Erythroblast (primary cell): ENCODE results near the gene ZC3H8.
"Not testable (repeated sequence)": the region's sequence is repeated elsewhere in the genome, so short reads cannot be mapped to it uniquely, and the experiment has no call there.

Source experiments
- DNase-seq, 2 experiments: peaks; one replicate each; lab custom pipeline; 2025; lab: John Stamatoyannopoulos, UW
- GATA1 ChIP-seq: IDR thresholded peaks from 2 replicates; pipeline ENCODE4 v1.6.1; 2011; ENCODE audit warnings: low read depth, mild to moderate bottlenecking, control low read depth, low read length, moderate library complexity
- POLR2A ChIP-seq: IDR thresholded peaks from 2 replicates; pipeline ENCODE4 v1.6.1; 2011; ENCODE audit warnings: mild to moderate bottlenecking, low read length

Gene ZC3H8

DNA sequence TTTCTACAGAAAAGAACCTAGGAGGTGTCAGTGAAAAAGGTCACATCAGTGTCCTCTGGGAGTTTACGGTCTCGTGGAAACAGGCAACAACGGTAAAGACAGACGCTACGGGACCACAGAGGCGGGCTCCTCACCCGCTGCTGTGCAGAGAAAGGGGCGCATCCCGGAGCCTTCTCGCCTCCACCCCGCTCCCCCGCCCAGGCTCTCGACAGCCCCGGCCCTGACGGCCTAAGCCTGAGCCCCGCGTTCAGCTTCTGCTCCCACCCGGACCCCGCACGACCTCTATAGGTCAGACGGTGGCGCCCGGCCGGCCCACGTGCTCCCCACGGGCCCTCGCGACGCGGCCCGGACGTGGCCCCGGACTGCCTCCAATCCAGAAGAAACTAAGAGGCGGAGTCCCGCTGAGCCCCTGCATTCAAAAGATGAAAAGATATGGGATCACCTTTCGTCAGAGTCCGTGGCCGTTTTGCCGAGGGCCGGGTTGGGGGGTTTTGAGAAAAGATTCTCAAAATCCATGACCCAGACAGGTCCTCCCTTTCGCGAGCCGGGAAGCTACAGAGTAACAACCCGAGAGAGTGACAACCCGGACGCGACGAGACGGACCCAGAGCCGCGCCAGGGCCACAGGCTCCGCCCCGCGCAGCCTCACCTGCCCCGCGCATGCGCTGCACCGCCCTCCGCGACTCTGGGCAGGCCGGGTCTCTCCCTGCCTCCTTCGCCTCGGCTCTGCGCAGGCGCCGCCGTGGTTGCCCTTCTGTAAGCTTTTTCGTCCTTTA is at the start of gene ZC3H8:
Gene ZC3H8 (minus strand): TSS at position 577 of the 775 bp plus-strand sequence. CDS start 61 bp downstream, at position 516.
- no peak for TF ChIP-seq GATA1
- peak; percentile 94 for TF ChIP-seq POLR2A
- DNase-seq, result peak; percentile 94 to 97

DNA sequence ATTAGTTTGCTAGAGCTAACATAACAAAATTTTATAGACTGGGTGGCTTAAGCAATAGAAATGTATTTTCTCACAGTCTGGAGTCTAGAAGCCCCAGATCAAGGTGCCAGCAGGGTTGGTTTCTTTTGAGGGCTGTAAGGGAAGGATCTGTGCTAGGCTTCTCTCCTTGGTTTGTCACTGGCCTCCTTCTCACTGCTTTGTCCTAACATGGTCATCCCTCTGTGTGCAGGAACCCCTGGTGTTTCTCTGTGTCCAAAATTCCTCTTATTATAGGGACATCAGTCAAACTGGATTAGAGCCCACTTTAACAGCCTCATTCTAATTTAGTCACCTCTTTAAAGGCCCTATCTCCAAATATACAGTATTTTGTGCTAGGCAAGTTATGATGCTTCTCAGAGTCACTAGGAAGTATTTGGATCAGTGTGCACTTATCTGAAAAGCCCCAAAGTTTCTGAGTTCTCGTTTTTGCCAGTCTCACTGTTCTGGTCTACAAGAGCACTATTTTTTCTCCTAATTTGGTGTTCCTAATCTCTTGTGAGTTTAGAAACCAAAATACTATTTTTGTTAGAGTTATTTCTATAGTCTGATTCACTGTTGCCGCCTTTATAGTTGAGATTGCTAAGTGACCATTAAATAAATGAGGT is 49.6 kb upstream of the ZC3H8 start:
- TF ChIP-seq GATA1 (no peak), POLR2A (no peak)
- DNase-seq, result no peak

DNA sequence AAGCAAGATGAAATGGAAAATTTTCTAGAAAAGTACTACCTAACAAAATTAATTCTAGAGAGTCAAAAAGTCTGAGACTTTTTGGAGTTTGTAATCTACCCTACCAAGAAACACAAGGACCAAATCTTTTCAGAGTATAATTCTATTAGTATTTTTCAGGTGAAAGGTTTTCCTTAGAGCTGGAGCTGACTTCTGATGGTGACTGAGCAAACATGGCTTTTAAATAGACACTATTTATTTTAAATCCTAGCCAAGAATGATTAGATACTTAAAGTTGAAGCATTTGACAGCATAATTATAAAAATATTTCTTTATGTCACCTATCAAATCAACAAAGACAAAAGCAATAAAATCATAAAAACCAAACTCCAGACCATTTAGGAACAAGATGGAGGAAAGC is 47.1 kb upstream of the ZC3H8 start:
- TF ChIP-seq GATA1 (no peak), POLR2A (no peak)
- DNase-seq, result no peak

DNA sequence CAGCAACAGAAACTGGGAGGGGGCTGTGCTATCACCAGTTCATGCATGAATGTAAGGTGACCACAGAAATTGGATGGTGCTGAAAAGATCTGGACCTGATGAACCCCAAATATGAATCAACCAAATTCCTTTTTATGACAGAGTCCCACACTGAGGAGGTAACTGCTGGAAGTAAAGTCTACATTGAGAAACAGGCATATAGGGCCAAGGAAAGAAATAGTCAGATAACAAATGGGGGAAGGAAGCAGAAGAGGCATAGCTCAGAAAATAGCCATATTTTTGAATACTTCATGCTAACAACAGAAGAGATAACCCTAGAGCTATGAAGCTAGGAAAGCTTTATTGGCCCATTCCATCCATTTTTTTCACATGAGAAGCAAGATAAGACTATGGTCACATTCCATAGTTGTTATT is 46.3 kb upstream of the ZC3H8 start:
- TF ChIP-seq GATA1 (no peak), POLR2A (no peak)
- DNase-seq, result no peak

DNA sequence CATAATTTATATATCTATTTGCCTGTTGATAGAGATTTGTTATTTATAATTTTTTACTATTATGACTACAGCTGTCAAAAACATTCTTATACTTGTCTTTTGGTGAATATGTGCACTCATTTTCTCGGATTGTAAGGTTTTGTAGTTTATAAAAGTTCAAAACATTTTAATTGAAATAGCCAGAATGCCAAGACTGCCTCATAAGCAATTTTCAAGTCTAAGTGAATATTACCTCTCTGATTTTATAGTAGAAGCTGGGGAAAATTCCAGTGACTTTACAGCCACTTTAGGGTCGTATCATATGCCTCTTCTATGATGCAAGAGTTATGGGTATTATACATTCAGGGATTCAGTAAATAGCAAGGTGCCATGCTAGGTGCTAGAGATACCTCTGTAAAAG is 41.6 kb upstream of the ZC3H8 start:
- no peak for TF ChIP-seq GATA1
- no peak for TF ChIP-seq POLR2A
- DNase-seq, result no peak

DNA sequence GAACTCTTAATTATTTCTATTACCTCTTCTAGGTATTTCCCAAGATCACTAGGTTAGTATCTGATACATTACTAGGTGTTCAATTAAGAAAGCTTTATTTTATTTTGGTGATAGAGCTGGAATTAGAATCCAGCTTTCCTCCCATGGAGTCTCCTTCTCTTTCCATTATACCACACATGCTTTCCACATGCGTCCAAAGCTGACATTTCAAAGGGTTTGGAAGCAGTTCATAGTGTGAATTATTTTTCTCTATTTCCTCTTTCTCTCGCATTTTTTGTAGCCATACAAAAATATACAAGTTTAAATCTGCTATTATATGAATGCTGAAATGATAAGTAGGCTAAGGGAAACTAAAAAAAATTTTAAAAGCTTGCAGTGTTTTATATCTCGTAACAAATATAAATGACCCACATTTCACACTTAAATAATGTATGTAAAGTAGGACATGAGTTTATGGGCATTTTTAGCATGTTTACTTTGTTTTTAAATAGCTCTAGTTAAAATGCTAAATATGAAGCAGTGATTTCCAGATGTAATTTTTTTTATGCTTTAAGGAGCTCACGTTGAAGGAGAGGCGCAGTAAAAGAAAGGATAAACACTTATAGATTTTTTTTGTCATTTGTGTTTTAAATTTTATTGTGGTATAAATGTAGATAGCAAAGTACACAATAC is 40.7 kb upstream of the ZC3H8 start:
- no peak for TF ChIP-seq POLR2A
- no peak for TF ChIP-seq GATA1

DNA sequence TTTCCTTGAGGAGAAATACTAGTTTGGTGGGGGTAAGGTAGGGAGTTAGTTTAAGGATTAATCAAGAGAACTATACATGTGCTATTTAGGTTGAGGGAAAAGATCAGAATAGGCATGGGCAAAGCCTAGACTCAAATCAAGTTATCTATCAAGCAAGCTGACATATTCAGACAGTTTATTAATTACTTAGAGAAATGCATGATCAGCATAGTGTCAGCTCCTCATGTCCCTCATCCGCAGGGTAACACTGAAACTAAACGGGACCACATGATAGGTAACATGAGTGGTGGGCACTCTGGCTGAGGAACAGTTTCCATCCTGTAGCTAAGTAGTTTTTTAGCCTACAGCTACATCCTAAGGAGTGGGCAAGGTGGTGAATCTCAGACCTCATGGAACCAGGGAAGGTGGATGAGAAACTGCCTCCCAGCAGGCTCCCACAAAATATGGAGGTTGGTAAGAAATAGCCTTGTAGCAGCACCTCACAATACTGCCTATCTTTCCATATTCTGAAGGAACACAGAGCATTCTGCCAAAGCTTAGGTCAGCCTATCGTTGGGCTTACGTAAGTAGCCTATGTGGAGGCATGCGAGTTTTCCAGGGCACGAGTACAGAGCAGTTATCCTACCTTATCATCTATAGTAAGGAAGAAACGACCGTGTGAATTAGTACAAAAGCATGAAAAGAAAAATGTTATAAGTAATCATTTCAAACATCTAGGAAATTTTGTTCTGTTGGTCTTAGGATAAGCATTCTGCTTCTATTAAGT is 39.0 kb upstream of the ZC3H8 start:
- DNase-seq, result no peak
- TF ChIP-seq GATA1 (no peak), POLR2A (no peak)

More for the DNA sequence above, 40.7 kb upstream of the ZC3H8 start:
- DNase-seq, result no peak

DNA sequence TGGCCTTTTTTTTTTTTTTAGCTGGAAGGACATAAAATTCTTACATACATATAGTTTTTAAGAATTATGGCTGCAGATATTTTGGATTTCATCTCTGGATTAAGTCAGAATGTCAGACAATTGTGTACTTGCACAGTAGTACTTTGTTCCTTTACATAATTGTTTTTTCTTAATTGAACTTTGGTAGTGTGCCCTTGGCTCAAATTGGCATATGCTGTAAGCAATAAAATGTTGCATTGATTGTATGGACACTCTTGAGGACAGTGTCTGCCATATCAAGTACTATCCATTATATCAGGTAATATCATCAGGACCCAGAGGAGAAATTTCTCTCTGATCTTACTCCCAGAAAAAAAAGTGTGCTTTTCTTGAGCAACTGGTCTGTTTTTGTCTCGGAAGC is 35.8 kb upstream of the ZC3H8 start:
- DNase-seq, result no peak
- TF ChIP-seq POLR2A (no peak), GATA1 (no peak)

DNA sequence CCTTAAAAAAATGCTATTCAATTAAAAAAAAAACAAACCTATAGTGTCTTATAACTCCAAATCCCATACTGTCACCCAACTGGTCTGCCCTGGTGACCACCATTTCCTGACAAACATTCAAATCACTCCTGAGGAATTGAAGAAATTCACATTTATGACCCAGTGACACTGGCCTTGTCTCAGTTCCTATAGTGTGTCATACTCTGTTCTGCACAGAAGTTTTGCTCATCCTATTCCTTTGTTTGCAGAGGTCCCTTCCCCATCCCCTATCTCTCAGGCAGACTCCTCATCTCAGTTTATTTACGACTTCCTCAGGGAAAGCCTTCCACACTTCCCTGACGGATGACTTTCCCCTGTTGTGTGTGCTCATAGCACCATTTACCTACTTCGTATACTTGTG is 35.2 kb upstream of the ZC3H8 start:
- TF ChIP-seq GATA1 (no peak), POLR2A (no peak)
- no peak for DNase-seq

DNA sequence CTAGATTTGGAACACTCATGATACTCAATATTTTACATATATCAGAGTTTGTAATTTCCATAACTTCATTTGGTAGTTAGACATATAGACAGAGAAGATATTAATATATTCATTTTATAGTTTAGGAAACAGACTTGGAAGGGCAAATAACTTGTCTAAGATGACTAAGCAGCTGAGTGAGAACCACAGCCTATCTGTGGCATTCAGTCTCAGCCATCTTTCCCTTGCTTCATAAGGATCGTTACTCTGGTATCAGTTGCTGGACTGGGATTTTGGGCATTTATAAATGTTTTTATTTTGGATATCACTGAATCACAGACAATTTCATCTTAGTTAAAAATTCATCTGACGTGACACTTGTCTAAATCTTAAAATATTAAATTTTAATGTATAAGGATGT is 28.7 kb upstream of the ZC3H8 start:
- not testable (repeated sequence) for DNase-seq

DNA sequence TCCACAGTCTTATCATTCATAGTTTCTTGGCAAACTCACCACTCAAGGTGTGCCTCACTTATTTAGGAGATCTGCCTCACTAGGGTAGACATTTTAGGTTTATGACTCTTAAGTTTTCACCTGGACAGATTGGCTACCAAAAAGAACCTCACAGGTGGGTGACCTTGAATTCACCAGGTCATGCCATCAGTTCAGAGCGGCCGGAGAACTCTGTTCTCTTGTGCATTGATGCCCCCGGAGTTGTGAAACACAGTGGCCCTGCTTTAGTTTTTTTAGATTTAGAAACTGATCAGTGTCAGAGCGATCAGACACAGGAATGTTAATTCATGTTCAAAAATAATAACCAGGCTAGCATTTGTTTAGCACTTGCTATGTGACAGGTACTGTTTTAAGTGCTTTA is 27.2 kb upstream of the ZC3H8 start:
- not testable (repeated sequence) for DNase-seq

DNA sequence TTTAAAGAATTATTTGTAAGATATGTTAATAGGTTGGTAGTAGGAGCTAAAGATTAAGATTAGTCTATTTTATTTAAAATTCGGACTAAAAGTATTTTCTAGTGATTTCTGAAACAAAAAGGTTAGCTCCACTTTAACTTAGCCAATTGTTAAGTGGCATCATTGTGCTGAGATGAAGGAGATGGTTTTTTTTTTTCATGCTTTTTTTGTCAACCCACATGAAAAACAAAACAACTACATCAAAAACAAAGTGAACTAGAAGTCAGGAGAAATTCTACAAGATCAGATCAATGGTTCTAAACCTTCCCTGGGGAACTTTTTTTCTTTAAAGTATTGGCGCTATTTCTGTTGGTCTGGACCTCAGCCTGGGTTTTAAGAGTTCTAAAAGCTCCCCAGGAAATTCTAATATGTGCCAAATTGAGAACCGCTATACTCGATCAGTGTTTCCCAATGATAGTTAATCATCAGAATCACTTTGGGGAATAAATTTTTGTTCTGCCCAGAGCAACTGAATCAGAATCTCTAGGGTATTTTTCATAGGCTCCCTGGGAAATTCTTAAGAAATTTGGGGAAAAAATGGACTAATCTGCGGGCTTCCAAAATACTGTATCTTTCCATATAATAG is 22.9 kb upstream of the ZC3H8 start:
- TF ChIP-seq POLR2A (no peak), GATA1 (no peak)
- no peak for DNase-seq

DNA sequence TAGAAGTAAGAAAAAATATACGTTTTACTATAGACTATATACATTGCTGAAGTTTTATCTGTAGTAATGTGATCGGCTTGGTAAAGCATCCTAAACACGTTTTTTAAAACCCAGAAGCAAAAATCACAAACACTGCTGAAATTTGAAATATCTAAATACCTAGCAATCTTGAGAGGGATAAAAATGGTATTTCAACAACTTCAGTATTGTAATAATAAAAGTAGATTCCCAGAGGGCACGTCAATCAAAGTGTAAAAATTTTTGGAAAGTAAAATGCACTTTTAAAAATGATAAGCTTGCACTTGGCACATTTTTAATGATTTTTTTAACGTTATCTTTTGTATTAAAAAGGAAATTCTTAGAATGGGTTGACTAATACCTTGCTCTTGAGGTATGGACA is 22.1 kb upstream of the ZC3H8 start:
- DNase-seq, result no peak
- TF ChIP-seq GATA1 (no peak), POLR2A (no peak)
